Measurements from ENCODE around the gene HOXD9. TPM values are rescaled to one million over a fixed set of nuclear protein-coding genes. Genes with fewer than 3 reads are reported as not detected.

Gene HOXD9
- total and polyA plus RNA-seq, 2 of the 8 experiments (the other 6 are each of a cell fraction or from before 2014, with no cell fraction given), result not detected

DNA sequence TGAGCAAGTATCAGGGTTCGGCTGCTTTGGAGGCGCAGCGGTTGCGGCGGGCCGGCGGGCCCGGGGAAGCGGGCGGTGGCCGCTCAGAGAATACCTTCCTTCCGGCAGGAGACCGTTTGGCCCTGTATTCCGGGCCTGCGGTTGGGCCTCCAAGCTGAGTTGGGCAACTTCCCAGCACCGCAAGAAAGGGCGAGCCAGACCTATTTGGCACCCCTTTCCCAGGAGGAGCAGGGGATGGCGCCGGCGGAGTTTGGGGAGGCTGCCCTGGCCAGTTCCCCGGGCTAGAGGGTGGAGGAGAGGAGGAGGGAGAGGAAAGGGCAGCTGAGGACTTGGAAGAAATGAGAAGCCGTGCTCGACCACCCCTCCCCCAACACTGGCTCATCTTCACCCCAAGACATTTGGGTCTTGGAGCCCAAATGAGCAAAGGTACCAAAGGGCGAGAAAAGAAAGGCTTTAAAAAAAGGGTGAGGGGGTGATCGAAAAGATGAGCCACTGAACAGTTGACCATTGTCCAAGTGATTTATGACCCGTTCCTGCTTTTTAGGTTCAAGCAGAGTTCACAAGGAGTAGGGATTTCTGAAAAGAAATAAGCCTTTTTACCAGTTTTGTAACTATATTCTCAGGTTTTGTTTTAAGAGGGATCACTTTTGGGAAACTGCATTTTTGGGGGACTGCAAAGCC is 43.0 kb downstream of the HOXD9 start (continued):
- TF ChIP-seq, protein P1, sequence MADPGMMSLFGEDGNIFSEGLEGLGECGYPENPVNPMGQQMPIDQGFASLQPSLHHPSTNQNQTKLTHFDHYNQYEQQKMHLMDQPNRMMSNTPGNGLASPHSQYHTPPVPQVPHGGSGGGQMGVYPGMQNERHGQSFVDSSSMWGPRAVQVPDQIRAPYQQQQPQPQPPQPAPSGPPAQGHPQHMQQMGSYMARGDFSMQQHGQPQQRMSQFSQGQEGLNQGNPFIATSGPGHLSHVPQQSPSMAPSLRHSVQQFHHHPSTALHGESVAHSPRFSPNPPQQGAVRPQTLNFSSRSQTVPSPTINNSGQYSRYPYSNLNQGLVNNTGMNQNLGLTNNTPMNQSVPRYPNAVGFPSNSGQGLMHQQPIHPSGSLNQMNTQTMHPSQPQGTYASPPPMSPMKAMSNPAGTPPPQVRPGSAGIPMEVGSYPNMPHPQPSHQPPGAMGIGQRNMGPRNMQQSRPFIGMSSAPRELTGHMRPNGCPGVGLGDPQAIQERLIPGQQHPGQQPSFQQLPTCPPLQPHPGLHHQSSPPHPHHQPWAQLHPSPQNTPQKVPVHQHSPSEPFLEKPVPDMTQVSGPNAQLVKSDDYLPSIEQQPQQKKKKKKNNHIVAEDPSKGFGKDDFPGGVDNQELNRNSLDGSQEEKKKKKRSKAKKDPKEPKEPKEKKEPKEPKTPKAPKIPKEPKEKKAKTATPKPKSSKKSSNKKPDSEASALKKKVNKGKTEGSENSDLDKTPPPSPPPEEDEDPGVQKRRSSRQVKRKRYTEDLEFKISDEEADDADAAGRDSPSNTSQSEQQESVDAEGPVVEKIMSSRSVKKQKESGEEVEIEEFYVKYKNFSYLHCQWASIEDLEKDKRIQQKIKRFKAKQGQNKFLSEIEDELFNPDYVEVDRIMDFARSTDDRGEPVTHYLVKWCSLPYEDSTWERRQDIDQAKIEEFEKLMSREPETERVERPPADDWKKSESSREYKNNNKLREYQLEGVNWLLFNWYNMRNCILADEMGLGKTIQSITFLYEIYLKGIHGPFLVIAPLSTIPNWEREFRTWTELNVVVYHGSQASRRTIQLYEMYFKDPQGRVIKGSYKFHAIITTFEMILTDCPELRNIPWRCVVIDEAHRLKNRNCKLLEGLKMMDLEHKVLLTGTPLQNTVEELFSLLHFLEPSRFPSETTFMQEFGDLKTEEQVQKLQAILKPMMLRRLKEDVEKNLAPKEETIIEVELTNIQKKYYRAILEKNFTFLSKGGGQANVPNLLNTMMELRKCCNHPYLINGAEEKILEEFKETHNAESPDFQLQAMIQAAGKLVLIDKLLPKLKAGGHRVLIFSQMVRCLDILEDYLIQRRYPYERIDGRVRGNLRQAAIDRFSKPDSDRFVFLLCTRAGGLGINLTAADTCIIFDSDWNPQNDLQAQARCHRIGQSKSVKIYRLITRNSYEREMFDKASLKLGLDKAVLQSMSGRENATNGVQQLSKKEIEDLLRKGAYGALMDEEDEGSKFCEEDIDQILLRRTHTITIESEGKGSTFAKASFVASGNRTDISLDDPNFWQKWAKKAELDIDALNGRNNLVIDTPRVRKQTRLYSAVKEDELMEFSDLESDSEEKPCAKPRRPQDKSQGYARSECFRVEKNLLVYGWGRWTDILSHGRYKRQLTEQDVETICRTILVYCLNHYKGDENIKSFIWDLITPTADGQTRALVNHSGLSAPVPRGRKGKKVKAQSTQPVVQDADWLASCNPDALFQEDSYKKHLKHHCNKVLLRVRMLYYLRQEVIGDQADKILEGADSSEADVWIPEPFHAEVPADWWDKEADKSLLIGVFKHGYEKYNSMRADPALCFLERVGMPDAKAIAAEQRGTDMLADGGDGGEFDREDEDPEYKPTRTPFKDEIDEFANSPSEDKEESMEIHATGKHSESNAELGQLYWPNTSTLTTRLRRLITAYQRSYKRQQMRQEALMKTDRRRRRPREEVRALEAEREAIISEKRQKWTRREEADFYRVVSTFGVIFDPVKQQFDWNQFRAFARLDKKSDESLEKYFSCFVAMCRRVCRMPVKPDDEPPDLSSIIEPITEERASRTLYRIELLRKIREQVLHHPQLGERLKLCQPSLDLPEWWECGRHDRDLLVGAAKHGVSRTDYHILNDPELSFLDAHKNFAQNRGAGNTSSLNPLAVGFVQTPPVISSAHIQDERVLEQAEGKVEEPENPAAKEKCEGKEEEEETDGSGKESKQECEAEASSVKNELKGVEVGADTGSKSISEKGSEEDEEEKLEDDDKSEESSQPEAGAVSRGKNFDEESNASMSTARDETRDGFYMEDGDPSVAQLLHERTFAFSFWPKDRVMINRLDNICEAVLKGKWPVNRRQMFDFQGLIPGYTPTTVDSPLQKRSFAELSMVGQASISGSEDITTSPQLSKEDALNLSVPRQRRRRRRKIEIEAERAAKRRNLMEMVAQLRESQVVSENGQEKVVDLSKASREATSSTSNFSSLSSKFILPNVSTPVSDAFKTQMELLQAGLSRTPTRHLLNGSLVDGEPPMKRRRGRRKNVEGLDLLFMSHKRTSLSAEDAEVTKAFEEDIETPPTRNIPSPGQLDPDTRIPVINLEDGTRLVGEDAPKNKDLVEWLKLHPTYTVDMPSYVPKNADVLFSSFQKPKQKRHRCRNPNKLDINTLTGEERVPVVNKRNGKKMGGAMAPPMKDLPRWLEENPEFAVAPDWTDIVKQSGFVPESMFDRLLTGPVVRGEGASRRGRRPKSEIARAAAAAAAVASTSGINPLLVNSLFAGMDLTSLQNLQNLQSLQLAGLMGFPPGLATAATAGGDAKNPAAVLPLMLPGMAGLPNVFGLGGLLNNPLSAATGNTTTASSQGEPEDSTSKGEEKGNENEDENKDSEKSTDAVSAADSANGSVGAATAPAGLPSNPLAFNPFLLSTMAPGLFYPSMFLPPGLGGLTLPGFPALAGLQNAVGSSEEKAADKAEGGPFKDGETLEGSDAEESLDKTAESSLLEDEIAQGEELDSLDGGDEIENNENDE (IDR thresholded peaks at IDR 0.05; ENCODE audit: insufficient replicate concordance, low read length), result no peak
- TF ChIP-seq SIRT6 (IDR thresholded peaks at IDR 0.05; ENCODE audit: low read length) (no peak), YY1 (IDR thresholded peaks at IDR 0.05; ENCODE audit: low read depth, low read length) (0 out of 2 replicates have a peak, but pooled peaks have one; percentile 6), CEBPB (IDR thresholded peaks at IDR 0.05; ENCODE audit: low read depth, low read length) (no peak), CHD2 (IDR thresholded peaks at IDR 0.05; ENCODE audit: low read length) (no peak), KDM4A (IDR thresholded peaks at IDR 0.05; ENCODE audit: low read depth, low read length, severe bottlenecking) (no peak), SP1 (IDR thresholded peaks at IDR 0.05; ENCODE audit: low read depth, low read length) (peak; percentile 30; the same call in 1 of the 2 replicates), SRF (IDR thresholded peaks at IDR 0.05; ENCODE audit: low read depth, low read length) (no peak), RNF2 (IDR thresholded peaks at IDR 0.05; ENCODE audit: borderline replicate concordance, low read depth, low read length, missing control alignments, poor library complexity, severe bottlenecking) (peak; percentile 82), TBP (IDR thresholded peaks at IDR 0.05; ENCODE audit: low read depth, low read length) (no peak)
- TF ChIP-seq, protein P2, sequence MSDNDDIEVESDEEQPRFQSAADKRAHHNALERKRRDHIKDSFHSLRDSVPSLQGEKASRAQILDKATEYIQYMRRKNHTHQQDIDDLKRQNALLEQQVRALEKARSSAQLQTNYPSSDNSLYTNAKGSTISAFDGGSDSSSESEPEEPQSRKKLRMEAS (IDR thresholded peaks at IDR 0.05), result no peak
